ENCODE data around the gene TRIO.

Gene TRIO

GRCh38 chr5:14407746-14408175 lies 264.6 kb downstream of the TRIO start:
- Histone ChIP-seq H3K9me3 (ENCODE audit: insufficient read depth, low read length, severe bottlenecking) (no peaks in the 10 kb centered on the region), H2AFZ (ENCODE audit: low read depth, low read length) (no peak overlapping the region), H3K27ac (ENCODE audit: low read length) (no peak overlapping the region), H3K4me2 (ENCODE audit: insufficient read depth, low read length) (no peak overlapping the region), H3K27me3 (ENCODE audit: insufficient read depth, low read length, poor library complexity) (no peaks in the 10 kb centered on the region), H3K79me2 (ENCODE audit: insufficient read depth, low read length) (no peaks in the 10 kb centered on the region), H3K4me1 (ENCODE audit: insufficient read depth, low read length) (no peaks in the 10 kb centered on the region), H4K20me1 (ENCODE audit: insufficient read depth, low read length) (no peaks in the 10 kb centered on the region; the same call in 1 of the 2 replicates), H3K36me3 (ENCODE audit: insufficient read depth, low read length) (no peaks in the 10 kb centered on the region), H3K4me3 (ENCODE audit: low read depth in 1 of 2, low read length in 2 of 2) (no peak overlapping the region), H3K9ac (ENCODE audit: low read depth, low read length) (no peak overlapping the region)
- TF ChIP-seq EZH2 (IDR thresholded peaks at IDR 0.05; ENCODE audit: borderline replicate concordance, low read depth, low read length, severe bottlenecking) (no peak), CTCF (IDR thresholded peaks at IDR 0.05; ENCODE audit: borderline replicate concordance, extremely low read depth, low read length, poor library complexity, severe bottlenecking) (no peak)
- DNase-seq (no peak), ATAC-seq (ENCODE audit: insufficient read depth, low read depth) (no peak)

GRCh38 chr5:14408969-14409586 lies 265.9 kb downstream of the TRIO start:
- Histone ChIP-seq H3K79me2 (ENCODE audit: insufficient read depth, low read length) (no peaks in the 10 kb centered on the region), H3K9me3 (ENCODE audit: insufficient read depth, low read length, severe bottlenecking) (no peaks in the 10 kb centered on the region), H3K9ac (ENCODE audit: low read depth, low read length) (no peak overlapping the region), H3K27me3 (ENCODE audit: insufficient read depth, low read length, poor library complexity) (no peaks in the 10 kb centered on the region), H3K27ac (ENCODE audit: low read length) (no peak overlapping the region), H3K4me2 (ENCODE audit: insufficient read depth, low read length) (no peak overlapping the region), H3K4me1 (ENCODE audit: insufficient read depth, low read length) (no peaks in the 10 kb centered on the region), H2AFZ (ENCODE audit: low read depth, low read length) (no peak overlapping the region), H3K4me3 (ENCODE audit: low read depth in 1 of 2, low read length in 2 of 2) (no peak overlapping the region), H3K36me3 (ENCODE audit: insufficient read depth, low read length) (no peaks in the 10 kb centered on the region), H4K20me1 (ENCODE audit: insufficient read depth, low read length) (no peaks in the 10 kb centered on the region; the same call in 1 of the 2 replicates)
- no peak for TF ChIP-seq CTCF (IDR thresholded peaks at IDR 0.05; ENCODE audit: borderline replicate concordance, extremely low read depth, low read length, poor library complexity, severe bottlenecking)
- no peak for TF ChIP-seq EZH2 (IDR thresholded peaks at IDR 0.05; ENCODE audit: borderline replicate concordance, low read depth, low read length, severe bottlenecking)
- DNase-seq, result no peak
- ATAC-seq (ENCODE audit: insufficient read depth, low read depth), result no peak

GRCh38 chr5:14410068-14410393 lies 266.9 kb downstream of the TRIO start:
- no peaks in the 10 kb centered on the region for H3K36me3 ChIP-seq (ENCODE audit: insufficient read depth, low read length)
- ATAC-seq (ENCODE audit: insufficient read depth, low read depth), result no peak
- DNase-seq, result no peak
- H3K4me3 ChIP-seq (ENCODE audit: low read depth in 1 of 2, low read length in 2 of 2), result no peak overlapping the region
- H3K9me3 ChIP-seq (ENCODE audit: insufficient read depth, low read length, severe bottlenecking), result no peaks in the 10 kb centered on the region
- H3K27ac ChIP-seq (ENCODE audit: low read length), result no peak overlapping the region
- no peak overlapping the region for H2AFZ ChIP-seq (ENCODE audit: low read depth, low read length)
- H3K4me2 ChIP-seq (ENCODE audit: insufficient read depth, low read length), result no peak overlapping the region
- H4K20me1 ChIP-seq (ENCODE audit: insufficient read depth, low read length), result no peaks in the 10 kb centered on the region; the same call in 1 of the 2 replicates
- H3K4me1 ChIP-seq (ENCODE audit: insufficient read depth, low read length), result no peaks in the 10 kb centered on the region
- H3K27me3 ChIP-seq (ENCODE audit: insufficient read depth, low read length, poor library complexity), result no peaks in the 10 kb centered on the region
- no peak overlapping the region for H3K9ac ChIP-seq (ENCODE audit: low read depth, low read length)
- TF ChIP-seq EZH2 (IDR thresholded peaks at IDR 0.05; ENCODE audit: borderline replicate concordance, low read depth, low read length, severe bottlenecking) (no peak), CTCF (IDR thresholded peaks at IDR 0.05; ENCODE audit: borderline replicate concordance, extremely low read depth, low read length, poor library complexity, severe bottlenecking) (no peak)
- no peaks in the 10 kb centered on the region for H3K79me2 ChIP-seq (ENCODE audit: insufficient read depth, low read length)
